Central memory CD4-positive, alpha-beta T cell (primary cell): Measurements from ENCODE around the gene MYO5C.
"Not testable (repeated sequence)": the region's sequence is repeated elsewhere in the genome, so short reads cannot be mapped to it uniquely, and the experiment has no call there.

ENCODE experiments used
- DNase-seq: peaks from one replicate; pipeline ENCODE4 v3.0.0; 2022

Gene MYO5C

DNA sequence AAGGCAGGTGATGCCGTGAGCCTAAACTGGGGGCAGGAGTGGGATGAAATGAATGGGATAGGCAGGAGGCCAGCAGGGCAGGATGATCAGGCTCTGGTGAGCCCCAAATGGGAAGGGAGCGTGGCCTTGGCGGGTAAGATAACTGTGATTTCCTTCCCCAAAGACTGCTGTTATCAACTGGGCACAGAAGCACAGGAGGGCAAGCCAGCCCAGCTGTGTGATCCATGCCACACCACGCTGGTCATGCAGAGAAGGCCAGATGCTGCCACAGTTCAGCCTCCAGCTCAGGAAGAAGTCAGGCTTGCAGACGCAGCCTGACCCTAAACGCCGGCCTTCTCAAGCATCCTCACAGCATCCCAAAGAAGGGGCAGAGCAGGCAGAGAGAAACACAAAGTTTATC lies 52.3 kb downstream of the MYO5C start:
- no peak for DNase-seq

- peak; percentile 34 for DNase-seq
Measured at GRCh38 chr15:52241489-52241888, 54.1 kb downstream of the MYO5C start.

DNA sequence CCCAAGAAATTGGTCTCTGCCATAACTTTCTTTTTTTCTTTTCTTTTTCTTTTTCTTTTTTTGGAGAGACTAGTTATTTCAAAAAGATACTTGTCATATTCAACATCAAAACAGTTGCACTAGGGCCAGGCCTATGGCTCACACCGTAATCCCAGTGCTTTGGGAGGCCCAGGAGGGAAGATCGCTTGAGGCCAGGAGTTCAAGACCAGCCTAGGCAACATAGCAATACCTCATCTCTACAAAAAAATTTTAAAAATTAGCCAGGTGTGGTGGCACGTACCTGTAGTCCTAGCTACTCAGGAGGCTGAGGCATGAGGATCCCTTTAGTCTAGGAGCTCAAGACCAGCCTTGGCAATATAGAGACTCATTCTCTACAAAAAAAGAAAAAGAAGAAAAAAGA lies 55.4 kb downstream of the MYO5C start:
- no peak for DNase-seq

DNA sequence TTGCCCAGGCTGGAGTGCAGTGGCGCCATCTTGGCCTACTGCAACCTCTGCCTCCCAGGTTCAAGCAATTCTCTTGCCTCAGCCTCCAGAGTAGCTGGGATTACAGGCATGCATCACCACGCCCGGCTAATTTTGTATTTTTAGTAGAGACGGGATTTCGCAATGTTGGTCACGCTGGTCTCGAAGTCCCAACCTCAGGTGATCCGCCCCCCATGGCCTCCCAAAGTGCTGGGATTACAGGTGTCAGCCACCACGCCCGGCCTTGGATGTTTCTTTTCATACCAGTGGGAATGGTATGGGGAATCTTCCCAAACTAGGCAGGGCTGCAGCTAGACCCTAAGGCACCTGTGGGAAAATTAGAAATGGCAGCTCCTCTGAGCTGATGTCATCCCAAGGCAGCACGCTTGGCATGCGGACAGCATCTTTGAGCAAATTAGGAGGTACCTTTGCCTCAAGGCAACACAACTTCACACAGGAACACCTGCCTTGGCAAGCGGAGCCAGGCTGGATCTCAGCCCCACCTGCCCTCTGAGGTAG lies 56.5 kb downstream of the MYO5C start:
- not testable (repeated sequence) for DNase-seq

DNA sequence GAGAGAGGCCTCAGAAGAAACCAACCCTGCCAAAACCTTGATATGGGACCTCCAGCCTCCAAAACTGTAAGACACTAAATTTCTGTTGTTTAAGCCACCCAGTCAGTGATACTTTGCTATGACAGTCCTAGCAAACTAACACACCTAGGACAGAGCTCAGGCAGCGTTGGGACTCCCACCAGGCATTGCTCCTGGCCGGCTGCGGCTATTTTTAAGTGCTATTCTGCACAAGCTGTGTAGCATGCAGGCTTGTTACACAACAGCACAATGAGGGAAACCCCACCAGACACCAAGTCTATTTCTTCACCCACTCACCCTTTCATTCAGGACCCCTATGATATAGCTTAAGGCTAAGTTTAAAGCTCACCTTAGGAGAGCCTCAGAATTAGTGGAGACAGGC lies 57.5 kb downstream of the MYO5C start:
- no peak for DNase-seq

DNA sequence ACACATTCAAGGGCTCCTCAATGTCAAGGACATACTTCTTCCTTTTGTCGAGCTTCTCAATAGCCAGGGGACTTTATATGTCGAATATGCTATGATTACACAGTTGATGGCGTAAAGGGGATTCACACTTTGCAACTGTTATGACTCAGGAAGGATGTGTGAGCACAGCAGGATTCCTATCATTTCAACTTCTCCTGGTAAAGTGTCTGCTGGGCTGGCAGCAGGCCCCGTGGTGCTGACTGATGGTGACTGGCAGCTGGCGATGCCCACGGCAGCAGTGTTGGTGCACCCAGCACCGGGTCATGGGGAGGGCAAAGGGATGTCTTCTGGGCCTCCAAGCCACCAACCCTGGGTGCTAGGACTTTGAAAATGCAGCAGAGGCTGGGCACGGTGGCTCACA lies 59.6 kb downstream of the MYO5C start:
- no peak for DNase-seq

DNA sequence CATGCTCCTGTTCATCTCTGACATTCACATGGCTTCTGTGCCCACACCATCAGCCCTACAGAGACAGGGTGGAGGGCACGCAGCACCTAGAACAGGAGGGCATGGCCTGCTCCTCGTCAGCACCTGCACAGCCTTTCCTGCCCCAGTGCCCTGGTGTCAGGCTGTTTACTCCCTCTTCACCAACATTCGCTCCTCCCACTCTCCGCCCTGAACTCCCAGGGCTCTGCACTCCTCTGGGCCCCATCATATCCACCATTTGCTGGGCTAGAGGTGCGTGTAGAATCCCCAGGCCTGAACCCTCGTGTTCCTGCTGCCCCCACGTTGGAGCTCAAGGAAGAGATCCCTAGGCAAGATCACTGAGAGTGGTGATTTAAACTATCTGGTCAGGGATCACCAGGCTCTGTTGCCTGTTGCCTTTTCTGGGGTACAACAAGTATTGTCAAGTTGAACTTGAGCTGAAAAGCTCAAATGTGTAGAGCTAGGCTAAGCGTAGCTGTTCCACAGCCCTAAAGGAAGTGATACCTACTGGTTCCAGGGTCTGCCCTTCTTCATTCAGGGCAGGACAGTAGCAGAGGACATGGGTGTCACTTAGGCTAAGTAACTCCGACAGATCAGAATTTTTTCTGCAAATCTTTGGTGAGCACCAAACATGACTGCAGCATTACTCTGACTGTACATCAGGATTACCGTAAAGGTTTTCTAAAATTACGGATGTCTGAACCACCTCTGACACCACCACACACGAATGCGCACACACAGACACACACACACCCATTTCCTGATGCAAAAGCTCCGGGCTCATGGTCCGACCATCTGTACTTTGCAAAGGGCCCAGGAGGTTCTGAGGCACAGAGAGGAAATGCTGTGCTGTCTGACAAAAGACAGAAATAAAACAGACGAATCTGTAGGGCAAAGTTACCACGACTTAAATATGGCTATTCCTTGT lies 60.7 kb downstream of the MYO5C start:
- no peak for DNase-seq

- no peak for DNase-seq
Measured at GRCh38 chr15:52233405-52233804, 62.2 kb downstream of the MYO5C start.

DNA sequence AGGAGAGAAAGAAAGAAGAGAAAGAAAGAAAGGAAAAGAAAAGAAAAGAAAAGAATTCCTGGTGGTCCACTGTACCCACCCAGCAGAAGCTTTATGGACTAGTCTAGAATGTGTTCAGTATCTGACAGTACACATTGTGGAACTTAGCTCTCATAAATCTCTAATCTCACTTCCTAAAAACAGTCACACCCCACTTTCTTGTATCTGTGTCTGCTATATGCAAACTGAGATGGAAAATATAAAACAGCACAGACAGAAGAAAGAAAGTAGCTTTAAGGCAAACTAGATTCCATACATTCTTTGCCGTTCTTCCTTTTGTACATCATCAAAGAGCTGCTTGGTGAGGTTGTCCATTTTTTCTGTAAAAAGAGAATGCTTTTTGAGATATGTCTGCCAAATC lies 63.3 kb downstream of the MYO5C start:
- no peak for DNase-seq

GRCh38 chr15:52230073-52230472 lies 65.5 kb downstream of the MYO5C start:
- DNase-seq, result no peak

GRCh38 chr15:52228921-52229320 lies 66.7 kb downstream of the MYO5C start:
- no peak for DNase-seq

- peak; percentile 68 for DNase-seq
Measured at GRCh38 chr15:52227456-52227855, 68.1 kb downstream of the MYO5C start.

DNA sequence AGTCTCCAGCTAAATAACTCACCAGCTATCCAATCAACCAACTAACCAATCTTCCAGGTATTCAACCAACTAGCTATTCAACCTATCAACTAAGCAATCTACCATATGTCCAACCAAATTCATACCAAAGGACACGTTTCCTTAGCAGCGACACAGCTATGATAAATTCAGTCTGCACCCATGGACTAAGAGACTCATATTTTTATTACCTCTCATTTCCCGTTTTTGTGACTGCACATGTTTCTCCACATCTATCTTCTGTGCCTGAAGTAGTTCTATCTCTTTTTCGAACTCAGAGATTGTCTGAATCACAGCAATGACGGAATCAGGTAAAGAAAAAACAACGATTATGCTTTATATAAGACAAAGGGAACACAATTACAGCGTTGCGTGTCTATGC lies 70.4 kb downstream of the MYO5C start:
- DNase-seq, result no peak

DNA sequence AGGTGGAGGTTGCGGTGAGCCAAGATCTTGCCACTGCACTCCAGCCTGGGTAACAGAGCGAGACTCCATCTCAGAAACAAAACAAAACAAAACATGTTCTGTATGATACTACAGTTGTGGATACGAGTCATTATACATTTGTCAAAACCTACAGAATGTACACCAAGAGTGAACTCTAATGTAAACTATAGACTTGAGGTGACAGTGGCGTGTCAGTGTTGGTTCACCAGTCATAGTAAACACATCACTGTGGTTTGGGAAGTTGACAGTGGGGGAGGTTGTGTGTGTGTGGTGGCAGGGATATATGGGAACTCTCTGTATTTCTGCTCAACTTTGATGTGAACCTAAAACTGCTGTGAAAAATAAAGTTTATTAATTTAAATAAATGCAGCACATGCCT lies 71.4 kb downstream of the MYO5C start:
- no peak for DNase-seq

- DNase-seq, result no peak
Measured at GRCh38 chr15:52221730-52222129, 73.9 kb downstream of the MYO5C start.

- DNase-seq, result no peak
Measured at GRCh38 chr15:52220937-52221660, 74.5 kb downstream of the MYO5C start.

- no peak for DNase-seq
Measured at GRCh38 chr15:52220251-52220650, 75.4 kb downstream of the MYO5C start.

- DNase-seq, result no peak
Measured at GRCh38 chr15:52218816-52219215, 76.8 kb downstream of the MYO5C start.

- no peak for DNase-seq
Measured at GRCh38 chr15:52218371-52218770, 77.2 kb downstream of the MYO5C start.

- DNase-seq, result no peak
Measured at GRCh38 chr15:52217186-52217585, 78.4 kb downstream of the MYO5C start.

DNA sequence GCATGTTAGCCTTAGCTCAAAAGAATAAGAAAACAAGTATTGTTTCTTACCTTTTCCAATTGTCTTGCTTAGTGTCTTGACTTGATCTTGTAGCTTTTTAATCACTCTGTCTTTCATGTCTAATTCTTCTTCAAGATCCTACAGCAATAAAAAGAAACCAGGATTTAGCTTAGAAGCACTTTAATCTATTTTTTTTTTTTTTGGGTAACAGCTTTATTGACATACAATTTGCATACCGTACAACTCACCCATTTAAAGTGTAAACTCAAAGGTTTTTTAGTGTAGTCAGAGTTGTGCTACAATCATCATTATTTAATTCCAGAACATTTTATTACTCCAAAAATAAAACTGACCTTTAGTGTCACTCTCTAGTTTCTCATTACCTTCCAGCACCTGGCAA lies 81.1 kb downstream of the MYO5C start:
- no peak for DNase-seq

- no peak for DNase-seq
Measured at GRCh38 chr15:52213206-52213605, 82.4 kb downstream of the MYO5C start.

DNA sequence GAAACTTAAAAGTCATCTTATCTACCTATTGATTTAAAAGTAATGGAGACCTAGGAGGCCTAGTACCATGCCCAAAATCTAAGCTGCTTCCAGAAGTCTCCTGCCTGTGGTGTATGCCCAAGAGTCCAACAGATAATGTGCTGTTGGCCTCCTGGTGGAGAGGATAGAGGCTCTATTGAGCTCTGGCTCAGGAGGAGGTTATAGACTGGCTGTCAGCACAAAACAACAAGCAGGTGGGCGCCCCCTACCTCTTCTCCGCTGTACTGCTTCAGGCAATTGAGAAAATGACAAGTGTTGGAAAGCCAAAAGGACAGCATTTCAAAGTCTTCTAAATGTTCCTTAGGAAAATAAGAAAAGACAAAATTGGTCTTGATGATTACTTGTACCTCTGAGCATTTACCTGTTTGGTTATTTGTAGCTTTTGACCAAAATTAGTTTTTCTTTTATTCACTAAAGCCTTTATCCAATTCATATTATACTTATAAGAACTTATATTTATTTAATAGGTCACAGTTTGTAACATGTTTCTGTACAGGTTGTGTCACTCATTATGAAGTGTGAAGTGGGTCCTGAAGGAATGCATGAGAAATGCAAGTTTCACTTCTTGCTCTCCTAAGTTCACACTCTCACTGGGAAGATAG lies 87.2 kb downstream of the MYO5C start:
- peak; percentile 66 for DNase-seq
